KG1 (cell line): ENCODE data around the gene HBM.
"Not testable (repeated sequence)": the region's sequence is repeated elsewhere in the genome, so short reads cannot be mapped to it uniquely, and the experiment has no call there.

ENCODE experiments used
- DNase-seq: peaks from one replicate; lab custom pipeline; 2025; lab: John Stamatoyannopoulos, UW

HBM gene, protein sequence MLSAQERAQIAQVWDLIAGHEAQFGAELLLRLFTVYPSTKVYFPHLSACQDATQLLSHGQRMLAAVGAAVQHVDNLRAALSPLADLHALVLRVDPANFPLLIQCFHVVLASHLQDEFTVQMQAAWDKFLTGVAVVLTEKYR

DNA sequence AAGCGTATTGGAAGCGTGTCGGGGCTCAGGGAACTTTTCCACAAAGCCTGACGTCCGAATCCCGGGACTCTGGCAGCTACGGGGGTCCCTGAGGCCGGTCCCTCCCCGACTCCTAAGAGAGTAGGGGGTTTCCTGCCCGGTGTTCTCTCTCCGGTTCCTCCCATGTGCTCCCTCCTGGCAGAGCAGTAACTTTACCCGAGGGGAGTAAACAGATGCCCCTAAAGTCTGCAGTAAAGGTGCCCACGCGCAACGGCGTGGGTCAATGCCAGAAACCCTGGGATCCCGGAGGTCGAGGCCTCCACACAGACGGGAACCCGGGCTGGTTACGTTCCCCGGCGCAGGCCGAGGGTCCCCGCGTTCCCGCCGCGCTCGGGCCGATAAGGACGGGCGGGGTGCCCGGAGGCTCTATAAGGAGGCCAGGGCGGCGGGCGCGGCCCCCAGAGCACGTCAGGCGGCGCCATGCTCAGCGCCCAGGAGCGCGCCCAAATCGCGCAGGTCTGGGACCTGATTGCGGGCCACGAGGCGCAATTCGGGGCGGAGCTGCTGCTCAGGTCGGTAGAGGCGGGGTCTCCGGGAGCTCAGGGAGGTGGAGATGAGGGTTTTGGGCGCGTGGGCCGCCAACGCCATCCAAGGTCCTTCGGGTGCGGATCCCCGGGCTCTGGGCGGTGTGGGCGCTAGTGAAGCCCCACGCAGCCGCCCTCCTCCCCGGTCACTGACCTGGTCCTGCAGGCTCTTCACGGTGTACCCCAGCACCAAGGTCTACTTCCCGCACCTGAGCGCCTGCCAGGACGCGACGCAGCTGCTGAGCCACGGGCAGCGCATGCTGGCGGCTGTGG is at the start of gene HBM:
Gene HBM (plus strand): TSS at position 440 of the 836 bp plus-strand sequence. CDS start 20 bp downstream, at position 460.
- DNase-seq, result no peak

DNA sequence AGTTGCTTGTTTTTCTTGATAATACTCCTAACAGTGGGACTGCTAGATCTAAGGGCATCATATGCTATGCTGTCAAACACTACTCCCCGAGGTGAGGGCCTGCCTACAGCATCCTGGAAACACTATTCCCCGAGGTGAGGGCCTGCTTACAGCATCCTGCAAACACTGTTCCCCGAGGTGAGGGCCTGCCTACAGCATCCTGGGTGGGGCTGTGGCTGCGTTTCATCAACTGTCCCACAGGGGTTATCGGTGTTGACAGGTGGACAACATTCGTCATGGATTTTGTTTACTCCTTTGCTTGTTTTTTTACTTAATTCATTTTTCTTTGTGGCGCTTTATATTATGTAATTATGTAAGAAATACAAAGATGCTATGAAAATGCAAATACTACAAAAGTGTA is 49.8 kb upstream of the HBM start:
- DNase-seq, result no peak

DNA sequence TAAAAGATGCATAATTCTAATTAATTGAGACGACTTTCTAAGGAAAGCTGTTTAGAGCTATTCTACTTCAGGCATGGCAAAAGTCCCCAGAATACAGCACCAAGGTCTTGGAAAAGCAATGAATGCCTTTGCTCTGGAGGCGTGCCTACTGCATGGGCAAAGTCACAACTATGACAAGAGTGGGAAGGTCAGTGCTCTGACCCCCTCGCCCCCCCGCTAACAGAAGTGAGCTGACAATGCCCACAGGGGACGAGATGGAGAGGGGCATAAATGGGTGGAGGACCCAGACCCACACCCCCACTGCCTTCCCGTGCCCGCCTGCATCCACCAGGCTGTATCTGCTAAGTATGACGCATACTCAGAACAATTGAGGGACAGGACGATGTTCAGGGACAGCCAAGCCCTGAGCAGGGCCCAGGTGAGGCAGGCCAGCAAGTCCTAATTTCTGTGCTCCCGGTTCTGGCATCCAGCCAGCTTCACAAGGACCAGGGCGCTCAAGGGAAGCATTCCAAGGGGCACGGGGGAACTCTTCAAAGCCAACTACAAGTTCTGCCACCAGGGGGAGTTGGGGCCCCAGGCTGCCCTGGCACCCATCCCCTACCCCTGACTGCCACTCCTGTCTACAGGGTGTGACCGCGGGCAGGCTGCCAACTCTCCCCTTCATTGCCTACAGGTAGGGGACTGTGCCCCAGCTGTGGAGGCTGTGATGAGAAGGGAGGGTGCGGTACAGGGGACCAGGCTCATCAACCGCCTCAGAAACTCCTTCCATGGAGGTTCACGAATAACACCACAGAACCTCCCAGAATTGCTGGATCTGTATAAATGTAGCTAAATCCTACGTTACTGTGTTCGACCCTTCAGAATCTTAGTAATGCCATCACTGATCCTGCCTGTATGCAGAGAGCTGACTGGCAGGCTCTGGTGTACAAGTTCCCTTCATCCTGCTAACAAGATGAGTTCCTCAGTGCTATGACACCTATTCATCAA is 48.1 kb upstream of the HBM start:
- peak; percentile 11 for DNase-seq

DNA sequence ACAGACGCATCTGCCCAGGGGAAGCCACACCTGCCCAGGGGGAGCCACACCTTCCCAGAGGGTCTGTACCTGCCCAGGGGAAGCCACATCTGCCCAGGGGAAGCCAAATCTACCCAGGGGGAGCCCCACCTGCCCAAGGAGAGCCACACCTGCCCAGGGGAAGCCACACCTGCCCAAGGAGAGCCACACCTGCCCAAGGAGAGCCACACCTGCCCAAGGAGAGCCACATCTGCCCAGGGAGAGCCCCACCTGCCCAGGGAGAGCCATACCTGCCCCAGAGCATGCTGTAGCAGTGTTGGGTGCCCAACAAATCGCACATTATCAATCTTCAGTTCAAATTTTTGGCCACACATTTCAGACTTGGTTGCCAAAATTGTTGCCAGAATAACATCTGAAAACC is 46.9 kb upstream of the HBM start:
- DNase-seq, result no peak

DNA sequence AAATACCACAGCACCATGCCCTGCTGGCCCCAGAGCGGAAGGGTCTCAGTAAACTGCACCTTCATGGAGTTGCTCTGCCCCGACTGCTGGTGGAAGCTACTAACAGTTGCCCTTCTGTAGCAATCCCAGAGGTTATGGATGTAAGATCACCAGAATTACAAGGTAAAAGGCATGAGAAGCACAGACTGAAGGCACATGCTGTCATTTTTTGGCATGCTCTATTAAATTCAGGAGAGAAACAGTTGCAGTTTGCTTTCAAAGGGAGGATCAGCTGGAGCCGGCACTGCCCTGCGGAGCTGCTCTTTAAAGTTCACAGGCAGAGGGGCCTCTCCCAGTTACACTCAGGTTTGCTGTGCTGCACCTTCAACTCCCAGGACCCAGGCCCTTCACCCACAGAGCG is 46.5 kb upstream of the HBM start:
- DNase-seq, result no peak

DNA sequence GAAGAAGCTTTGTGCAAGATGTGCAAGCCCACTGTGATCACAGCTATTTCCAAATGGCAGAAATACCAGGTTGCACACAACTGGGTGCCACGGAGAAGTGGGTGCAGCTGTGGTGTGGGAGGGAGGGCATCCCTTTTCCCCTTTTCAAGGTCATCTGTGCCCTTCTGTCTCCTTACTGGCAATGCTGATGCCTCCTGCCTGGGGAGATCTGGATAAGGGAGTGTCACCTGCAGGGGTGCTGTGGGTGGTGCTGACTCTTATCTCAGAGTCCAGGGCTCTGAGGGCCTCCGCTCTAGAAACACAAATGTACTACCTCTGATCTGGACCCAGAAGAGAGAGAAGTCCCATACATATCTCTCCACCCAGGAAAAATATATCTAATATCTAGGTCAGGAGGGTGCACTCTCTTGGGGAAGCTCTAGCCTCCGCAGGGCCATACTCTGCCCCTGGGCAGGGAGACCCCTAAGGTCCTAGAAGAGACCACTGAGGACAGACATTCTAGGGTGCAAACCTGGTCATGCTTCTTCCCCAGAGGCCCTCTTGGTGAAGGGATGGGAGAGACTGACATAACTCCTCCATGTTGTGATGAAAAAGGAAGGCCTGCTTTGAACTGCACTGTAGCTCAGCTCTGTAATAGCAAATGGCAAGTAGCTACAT is 45.8 kb upstream of the HBM start:
- no peak for DNase-seq

DNA sequence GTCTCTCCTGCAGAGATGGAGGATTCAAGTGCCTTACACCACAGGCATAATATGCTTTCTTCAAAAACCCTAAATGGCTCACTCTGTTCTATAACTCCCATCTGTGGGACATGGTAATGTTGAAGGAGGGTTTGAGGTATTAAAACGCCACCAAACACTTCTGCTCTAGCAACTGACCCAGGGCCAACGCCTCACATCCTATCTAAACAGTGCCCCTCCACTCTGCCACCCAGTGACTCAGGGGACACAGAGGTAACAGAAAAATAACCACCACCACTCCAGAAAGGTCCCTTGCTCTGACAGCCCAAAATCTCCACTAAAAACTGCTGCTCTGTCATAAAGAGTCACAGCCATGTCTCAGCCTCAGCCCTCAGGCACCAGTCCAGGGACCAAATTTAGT is 45.0 kb upstream of the HBM start:
- DNase-seq, result no peak

DNA sequence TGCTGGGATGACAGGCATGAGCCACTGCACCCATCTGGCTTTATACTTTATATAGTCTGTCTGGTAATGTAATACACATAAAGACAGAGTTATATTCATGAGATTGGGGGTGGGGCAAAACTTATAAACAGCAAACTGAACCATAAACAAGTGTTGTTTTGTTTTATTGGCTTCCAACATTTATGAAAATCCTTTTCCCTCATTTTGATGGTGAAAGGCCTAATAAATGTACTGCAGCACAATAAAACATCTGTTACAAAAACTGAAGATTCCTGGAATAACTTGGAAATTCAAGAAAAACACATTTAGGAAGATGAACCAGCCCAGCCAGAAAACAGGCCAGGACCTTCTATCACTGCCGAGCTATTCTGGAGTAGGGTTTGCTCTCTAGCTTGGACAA is 43.4 kb upstream of the HBM start:
- DNase-seq, result no peak

DNA sequence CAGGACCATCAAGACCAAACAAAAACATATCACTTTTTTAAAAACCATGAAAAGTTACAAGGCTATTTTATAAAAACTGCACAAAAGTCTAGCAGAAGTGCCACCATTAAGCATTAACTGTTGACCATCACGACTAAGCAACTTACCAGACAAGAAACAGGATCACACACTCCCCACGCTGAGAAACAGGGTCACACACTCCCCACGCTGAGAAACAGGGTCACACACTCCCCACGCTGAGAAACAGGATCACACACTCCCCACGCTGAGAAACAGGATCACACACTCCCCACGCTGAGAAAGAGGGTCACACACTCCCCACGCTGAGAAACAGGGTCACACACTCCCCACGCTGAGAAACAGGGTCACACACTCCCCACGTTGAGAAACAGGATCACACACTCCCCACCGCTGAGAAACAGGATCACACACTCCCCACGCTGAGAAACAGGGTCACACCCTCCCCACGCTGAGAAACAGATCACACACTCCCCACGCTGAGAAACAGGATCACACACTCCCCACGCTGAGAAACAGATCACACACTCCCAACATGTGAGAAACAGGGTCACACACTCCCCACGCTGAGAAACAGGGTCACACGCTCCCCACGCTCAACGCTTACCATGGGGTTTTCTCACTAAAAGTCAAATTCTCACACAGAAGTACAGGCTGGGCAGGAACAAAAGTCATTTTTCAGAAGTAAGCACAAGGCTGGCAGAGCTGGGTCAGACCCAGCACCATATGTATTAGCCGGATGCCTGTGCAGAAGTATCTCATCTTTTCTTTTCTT is 42.0 kb upstream of the HBM start:
- not testable (repeated sequence) for DNase-seq

DNA sequence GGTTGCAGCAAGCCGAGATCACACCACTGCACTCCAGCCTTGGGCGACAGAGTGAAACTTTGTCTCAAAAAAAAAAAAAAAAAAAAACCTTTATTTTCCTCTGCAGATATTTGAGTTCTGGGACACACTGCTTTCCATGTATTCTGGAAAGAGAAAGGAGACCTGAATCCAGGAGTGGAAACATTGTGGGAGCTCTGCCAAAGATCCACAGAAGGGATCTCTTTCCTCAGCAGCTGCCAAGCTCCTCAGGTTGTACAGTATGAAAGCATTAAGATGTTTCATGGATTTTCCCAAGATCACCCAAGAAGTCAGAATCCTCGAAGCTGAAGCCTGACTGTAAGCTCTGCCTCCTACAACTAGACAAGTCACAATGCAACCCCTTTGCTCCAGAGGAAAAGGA is 40.8 kb upstream of the HBM start:
- no peak for DNase-seq

DNA sequence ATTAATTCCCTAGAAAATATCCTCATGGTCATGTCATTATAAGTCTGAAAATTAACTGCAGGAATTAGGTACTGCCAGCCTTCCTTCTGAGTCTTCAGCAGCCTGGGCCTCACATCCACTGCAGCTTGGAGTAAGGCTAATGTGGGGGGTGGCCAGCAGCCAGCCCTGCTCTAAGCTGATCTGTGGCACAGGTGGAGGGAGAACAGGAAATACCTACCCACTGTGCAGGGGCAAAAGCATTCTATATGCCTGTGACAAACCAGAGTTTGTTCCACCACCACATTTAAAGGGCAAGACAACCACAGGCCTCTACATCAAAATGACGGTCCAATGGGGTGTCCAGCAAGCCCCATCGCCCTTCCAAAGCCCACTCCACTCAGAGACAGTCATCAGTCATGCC is 36.7 kb upstream of the HBM start:
- DNase-seq, result no peak

DNA sequence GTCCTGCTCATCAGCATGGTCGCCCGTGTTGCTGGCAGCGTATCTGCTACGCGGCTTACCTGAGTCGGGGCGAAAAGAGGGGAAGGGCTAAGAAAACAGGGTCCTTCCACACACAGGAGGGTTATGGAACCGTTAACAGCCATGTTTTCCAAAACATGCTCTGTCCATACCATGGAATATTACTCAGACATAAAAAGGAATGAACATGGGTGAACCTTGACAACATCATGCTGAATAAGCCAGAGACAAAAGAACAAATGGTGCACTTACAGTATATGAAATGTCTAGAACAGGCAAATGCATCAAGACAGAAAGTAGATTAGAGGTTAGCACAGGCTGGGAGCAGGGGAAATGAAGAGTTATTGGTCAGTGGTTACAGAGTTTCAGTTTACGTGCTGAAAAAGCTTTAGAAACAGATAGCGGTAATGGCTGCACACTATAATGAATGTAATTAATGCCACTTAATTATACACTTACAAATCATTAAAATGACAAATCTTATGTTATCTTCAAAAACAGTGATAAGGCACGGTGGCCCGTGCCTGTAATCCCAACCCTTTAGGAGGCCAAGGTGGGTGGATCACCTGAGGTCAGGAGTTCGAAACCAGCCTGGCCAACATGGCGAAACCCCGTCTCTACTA is 35.1 kb upstream of the HBM start:
- DNase-seq, result no peak

DNA sequence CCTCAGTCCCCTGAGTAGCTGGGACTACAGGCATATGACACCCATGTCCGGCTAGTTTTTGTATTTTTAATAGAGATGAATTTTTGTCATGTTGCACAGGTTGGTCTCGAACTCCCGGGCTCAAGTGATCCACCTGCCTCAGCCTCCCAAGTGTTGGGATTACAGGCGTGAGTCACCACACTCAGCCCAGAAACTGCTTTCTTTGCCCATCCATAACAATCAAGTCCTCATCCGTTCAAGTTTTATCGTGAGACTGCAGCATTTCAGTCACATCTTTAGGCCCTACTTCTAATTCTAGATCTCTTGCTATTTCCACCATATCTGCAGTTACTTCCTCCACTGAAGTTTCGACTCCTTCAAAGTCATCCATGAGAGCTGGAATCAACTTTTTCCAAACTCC is 33.7 kb upstream of the HBM start:
- DNase-seq, result no peak

DNA sequence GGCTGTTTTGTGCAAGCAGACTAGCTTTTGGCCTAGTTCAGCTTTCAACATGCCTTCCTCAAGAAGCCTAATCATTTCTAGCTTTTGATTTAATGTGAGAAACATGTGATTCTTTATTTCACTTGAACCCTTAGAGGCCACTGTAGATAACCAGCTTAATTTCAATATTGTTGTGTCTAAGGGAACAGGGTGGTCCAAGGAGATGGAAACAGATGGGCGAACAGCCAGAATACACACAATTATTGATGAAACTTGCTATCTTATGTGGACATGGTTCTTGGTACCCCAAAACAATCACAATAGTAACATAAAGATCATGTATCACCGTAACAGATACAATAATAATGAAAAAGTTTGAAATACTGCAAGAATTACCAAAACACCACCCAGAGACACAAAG is 32.1 kb upstream of the HBM start:
- DNase-seq, result no peak

DNA sequence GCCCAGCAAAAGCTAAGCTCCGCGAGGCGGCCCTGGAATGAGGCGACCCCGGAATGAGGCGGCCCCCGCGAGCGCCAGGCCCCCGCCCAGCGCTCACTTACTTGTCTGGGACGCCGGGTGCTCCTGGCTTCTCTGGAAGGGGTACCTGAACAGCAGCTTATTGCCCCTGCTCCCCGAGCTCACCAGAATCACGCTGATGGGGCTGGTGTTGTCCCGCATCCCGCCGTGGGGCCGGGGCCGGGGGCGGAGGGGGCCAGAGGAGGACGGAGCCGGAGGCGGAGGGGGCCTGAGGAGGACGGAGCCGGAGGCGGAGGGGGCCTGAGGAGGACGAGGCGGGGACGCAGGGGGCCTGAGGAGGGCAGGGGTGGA is 27.7 kb upstream of the HBM start:
- DNase-seq, result no peak

DNA sequence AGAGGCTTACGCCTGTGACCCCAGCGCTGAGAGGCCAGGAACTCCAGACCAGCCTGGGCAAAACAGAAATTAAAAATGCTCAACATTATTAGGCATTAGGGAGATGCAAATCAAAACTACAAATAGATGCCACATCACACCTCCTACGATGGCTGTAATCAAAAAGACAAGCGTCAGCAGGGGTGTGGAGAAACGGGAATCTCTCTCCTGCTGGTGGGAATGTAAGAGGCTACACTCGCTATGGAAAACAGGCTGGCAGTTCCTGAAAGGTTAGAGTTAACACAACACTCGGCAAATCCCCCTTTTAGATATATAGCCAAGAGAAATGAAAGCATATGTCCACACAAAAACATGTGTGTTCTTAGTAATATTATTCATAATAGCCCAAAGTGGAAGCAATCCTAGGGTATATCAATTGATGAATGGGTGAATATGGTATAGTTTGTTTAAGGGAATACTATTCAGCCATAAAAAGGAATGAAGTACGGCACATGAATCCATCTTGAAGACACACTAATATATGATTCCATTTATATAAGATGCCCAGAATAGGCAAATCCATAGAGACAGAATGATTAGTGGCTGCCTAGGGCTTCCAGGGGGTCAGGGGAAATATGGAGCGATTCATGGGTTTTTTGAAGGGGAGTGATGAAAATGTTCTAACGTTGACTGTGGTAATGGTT is 25.5 kb upstream of the HBM start:
- DNase-seq, result no peak

DNA sequence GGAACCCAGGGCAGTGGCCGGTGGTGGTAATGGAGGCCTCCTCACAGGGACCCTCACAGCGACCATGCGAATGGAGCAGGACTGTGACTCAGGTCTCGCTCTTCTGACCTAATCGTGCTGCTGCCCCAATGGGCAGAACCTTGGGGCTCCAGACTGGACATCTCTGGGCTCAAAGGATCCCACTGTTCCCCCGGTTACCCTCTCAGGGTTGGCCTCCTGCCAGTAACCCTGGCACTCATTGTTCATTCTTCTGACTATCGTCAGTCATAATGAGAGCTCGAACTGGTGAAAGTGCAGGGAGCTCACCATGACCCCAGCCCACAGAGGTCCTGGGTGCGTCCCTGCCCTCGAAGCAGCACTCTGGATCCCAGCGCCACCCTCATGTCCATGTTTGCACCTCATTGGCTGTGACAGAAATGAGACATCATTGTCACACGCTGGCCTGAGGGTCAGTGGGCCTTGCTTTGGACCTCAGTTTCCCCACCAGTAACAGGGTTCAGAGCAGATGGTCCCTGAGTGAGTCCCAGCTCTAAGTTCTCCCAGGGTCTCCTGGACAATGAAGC is 23.3 kb upstream of the HBM start:
- no peak for DNase-seq

DNA sequence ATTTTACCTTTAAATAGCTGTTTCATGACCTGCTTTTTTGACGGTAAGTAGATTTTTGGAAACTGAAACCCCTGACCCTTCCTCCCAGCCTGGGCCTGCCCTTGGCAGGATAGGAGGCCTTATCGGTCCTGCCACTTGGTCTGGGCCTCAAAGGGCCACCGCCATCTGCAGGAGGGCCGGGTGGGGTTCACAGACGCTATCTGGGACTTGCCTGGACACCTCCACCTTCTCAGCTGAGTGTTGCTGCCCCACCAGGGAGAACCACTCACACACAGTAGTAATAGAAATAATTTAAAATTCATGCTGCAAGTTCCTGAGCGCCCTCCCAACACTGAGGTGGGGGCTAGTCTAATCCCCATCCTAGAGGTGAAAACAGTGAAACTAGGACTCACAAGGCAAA is 22.7 kb upstream of the HBM start:
- DNase-seq, result no peak

DNA sequence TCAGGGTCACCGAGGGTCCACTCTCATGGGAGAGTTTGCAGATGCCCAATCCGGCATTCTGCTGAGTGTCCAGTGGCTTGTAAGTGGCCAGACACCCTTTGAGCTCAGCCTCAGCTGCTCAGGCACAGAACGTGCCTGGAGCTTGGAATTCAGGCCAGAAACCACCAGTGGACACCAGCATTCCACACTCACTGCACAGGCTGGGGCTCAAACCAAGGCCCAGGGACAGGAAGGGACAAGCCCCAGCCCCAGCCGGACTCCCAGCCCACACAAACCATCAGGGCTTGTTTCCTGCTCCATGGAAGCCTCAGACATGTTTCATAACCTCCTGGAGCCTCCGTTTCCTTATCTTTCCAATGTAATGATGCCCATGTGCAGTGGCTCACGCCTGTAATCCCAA is 22.3 kb upstream of the HBM start:
- DNase-seq, result no peak

DNA sequence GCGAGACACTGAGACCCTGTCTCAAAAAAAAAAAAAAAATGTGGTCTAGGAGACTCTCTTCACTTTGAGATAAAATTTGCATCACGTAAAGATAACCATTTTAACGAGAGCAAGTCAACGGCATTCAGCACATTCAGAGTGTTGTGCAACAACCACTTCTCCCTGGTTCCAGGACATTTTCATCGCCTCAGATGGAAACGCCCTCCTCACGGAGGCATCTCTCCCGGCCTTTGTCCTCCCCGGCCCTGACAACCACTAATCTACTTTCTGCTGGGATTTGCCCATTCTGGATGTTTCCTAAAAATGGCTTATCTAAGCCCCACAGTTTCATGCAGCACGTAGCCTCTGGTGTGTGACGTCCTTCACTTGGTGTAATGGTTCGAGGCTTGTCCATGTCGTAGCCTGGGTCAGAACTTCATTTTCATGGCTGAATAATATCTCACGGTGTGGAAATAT is 21.0 kb upstream of the HBM start:
- no peak for DNase-seq
